ENCODE data around the gene JADE1.

The JADE1 gene

DNA sequence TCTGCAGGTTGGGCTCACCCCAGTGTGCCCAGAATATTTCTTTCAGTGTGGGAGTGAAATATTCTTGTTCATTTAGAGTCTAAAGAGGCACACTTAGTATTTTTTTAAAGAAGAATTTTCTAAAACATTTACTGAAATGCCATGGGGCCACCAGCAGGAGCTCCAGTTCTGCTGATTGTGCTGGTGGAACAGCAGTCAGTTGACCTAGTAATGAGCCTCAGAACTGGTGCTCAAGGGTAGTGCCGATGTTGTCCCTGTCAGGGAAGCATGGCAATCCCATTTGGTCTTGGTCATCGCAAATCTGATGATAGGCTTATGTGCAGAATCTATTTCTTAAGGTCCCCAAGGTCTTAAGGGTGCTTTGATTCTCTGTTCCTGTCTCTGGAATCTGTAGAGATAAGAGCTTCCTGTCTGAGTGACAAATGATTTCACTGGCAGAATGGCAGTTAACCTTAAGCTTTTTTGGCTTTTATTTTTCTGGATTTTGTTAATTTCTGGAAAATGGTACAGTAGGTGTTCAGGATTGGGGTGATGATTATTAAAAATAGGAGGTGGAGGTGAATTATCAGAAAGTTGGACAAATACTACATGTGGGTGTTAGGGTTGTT lies 31.3 kb downstream of the JADE1 start:
- DNase-seq (ENCODE audit: extremely low read depth in 1 of 2, low read depth in 1 of 2) = no peak

DNA sequence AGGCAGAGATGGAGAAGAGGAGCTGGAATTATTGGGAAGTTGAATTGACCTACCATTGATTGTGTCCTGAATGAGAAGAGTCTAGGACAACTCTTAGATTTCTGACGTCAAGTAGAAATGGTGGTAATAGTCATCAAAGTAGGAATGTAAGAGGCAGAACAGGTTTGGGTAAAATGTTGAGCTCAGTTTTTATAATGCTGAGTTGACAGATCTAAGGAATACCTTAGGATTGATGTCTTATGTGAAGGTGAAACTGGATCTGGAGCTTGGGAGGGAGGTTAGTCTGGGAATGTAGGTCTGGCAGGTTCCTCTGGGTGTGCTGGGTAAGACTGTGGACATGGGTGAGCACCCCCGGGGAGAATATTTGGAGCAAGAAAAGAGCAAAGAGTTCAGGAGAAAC lies 31.9 kb downstream of the JADE1 start:
- no peak for DNase-seq (ENCODE audit: extremely low read depth in 1 of 2, low read depth in 1 of 2)

DNA sequence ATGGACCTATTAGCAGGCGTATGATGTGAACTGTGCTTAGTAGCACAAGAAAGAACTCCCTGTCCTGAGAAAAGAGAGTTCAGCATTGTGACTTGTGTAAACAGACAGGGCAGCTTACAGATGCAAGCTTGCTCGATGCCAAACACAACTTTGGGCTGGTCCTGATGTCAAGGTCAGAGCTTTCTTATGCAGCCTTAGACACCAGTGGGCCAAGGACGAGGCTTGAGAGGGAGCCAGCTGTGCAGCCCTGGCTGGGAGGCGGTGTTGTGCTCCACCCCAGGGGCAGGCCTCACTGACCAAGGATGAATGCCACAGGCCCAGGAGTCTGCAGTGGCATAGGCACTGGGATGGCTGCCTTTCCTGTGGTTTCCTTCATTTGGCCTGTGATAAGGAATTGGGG lies 35.4 kb downstream of the JADE1 start:
- DNase-seq (ENCODE audit: extremely low read depth in 1 of 2, low read depth in 1 of 2) = no peak

DNA sequence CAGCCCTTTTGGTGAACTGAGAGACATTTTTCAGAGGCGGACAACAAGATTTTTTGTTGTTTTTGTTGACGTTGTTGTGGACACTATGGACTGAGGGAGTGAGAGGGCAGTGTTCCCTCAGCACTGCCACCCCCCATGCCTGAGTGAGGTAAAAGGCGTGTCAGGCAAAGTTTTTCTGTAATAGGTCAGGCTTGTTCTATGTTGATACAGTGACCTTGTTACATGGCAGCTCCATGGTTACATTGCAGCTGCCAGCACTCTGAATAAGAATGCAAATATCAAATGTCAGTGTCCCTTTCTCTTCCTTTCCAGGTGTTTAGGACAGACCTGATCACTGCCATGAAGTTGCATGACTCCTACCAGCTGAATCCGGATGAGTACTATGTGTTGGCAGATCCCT lies 36.6 kb downstream of the JADE1 start:
- no peak for DNase-seq (ENCODE audit: extremely low read depth in 1 of 2, low read depth in 1 of 2)

DNA sequence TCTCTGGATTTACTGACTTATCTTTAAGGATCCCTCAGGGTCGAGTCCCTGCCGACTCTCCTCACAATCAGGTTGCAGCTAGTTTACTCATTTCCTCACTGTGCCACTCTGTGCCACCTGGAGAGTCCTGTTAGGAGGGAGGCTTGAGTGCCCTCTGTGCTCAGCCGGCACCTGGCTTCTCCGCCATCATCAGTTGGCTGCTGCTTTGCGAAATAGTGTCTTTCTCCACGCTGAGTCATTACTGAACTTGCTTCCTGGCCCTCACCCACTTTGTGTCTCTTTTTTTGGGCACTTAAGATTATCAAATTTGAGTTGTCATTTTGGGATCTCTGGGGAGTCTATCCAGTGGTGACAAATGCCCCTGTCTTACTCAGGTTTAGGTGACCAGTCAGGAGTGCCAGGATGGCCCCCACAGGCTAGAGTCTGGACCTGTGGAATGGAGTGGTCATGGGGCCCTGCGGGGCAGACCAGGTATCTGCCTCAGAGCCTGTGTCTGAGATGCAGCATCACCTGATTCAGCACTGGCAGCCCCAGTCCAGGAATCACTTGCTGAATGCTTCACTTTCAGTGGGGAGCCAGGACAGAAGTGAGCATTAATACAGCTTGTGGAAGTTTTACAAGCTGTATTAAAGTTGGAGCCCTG lies 37.7 kb downstream of the JADE1 start:
- no peak for DNase-seq (ENCODE audit: extremely low read depth in 1 of 2, low read depth in 1 of 2)

DNA sequence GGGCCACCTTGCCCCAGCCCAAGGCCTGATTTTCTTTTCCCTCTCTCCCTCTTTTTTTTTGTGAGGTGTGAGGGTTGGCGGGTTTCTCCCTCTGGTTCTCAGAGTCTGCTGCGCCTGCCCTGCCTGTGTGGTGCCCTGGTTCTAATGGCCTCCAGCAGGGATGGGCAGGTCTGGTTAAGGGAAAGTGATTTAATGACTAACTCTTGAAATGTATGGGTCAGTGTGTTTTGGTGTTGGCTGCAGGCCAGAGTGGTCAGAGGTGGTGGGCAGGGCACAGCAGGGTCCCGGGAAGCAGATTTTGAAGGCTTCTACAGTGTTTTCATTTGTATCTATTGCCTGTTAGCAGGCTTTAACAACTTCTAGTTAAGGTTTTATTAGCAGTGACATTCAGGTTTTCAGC lies 39.0 kb downstream of the JADE1 start:
- no peak for DNase-seq (ENCODE audit: extremely low read depth in 1 of 2, low read depth in 1 of 2)

DNA sequence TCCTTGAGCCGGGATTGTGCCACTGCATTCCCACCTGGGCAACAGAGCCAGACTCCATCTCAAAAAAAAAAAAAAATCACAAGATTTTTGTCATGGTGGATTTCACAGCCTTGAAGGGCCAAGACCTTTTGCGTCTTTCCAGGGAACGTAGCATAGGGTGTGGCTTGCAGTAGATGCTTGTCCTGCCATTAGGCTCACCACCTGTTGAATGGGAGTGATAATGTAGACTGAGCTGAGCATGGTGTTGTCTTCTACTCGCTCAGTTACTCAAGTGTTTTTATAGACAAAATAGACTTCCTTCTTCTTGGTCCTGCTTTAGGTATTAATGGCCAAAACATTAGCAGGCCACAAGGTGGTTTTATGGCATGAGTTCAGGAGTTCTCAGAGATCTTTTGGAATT lies 40.8 kb downstream of the JADE1 start:
- no peak for DNase-seq (ENCODE audit: extremely low read depth in 1 of 2, low read depth in 1 of 2)

DNA sequence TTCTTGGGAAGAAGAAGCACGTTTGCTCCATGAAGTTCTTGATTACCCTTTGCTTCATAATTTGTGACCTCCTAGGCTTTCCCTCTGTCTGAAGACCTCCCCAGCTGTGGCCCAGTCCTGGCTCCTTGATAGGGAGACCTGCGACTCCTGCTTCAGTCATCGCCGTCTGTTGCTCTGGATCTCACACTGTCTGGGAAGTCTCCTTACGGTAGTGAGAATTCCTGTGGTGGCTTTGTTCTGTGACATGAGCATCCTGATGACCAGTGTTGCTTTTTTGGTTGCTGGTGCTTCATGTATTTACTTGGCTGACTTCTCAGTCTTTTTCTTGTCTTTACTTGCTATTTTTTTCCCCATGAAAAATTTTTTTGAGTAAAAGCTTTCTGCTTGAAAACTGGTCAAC lies 44.2 kb downstream of the JADE1 start:
- no peak for DNase-seq (ENCODE audit: extremely low read depth in 1 of 2, low read depth in 1 of 2)

DNA sequence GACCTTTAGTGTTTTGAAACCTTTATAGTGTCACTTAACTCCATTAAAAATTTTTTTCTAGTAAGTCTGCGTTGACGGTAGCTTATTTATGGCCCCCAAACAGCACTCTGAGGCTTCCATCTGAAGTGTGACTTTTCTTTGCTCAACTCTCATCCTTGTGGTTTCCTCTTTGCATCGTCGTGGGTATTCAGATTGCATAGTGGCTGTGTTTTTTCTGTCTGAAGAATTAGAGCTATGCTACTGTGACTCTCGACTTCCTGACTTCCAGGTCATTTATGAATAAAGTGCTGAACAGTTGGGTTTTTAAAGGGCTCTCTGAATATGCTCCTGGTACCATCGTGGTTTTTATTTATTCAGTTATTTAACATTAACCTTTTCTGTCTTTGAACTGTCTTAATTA lies 44.9 kb downstream of the JADE1 start:
- no peak for DNase-seq (ENCODE audit: extremely low read depth in 1 of 2, low read depth in 1 of 2)

DNA sequence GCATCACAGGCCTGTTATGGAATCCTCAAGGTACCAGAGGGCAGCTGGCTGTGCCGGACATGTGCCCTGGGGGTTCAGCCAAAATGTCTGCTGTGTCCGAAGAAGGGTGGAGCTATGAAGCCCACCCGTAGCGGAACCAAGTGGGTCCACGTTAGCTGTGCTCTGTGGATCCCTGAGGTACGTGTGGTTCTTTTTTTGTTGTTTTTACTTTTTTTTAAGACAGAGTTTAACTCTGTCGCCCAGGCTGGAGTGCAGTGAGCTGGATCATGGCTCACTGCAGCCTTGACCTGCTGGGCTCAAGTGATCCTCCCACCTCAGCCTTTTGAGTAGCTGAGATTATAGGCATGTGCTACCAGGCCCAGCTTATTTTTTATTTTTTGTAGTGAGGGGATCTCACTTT lies 46.1 kb downstream of the JADE1 start:
- no peak for DNase-seq (ENCODE audit: extremely low read depth in 1 of 2, low read depth in 1 of 2)

DNA sequence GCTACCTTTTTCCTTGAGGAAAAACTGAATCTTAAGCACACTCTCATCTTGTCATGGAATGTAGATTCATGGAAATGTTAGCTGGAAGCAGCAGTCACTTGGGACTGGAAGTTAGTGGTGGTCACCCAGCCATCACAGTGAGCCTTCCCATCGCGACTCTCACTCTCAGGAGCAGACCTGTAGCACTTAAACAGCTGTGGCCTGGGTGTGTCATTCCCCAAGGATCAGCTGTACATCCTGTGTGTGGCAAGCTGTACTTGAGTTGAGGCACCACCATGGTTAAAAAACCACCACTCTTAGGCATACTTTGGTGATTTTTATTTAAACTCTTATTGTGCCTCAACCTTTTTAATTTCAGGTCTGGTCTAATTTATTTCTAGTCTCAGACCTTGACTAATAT lies 46.7 kb downstream of the JADE1 start:
- no peak for DNase-seq (ENCODE audit: extremely low read depth in 1 of 2, low read depth in 1 of 2)

DNA sequence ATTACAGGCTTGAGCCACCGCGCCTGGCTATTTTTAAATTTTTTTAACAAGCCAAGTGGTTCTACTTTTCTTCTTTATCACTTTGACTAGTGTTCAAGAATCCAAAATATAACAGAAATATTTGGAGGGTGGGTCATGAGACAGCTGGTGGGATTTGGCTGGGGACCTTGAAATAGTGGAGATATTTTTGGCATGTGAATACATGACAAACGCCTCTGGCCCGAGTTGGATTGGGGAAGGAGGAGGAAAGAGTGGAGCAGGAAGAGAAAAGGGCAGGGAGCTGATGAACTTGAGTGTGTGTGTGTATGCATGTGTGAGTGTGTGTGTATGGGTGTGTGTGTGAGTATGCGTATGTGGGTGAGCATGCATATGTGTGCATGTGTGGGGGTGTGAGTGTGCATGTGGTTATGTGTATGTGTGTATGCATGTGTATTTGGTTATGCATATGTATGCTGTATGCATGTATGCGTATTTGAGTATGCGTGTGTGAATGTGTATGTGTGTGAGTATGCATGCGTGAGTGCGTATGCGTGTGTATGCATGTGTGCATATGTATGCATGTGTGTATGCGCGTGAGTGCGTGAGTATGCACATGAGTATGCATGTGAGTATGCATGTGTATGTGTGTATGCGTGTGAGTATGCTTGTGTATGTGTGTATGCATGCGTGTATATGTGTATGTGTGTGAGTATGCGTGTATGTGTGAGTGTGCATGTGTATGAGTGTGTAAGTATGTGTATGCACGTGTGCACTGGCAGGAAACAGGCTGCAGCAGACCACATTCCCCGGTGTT lies 49.6 kb downstream of the JADE1 start:
- no peak for DNase-seq (ENCODE audit: extremely low read depth in 1 of 2, low read depth in 1 of 2)

DNA sequence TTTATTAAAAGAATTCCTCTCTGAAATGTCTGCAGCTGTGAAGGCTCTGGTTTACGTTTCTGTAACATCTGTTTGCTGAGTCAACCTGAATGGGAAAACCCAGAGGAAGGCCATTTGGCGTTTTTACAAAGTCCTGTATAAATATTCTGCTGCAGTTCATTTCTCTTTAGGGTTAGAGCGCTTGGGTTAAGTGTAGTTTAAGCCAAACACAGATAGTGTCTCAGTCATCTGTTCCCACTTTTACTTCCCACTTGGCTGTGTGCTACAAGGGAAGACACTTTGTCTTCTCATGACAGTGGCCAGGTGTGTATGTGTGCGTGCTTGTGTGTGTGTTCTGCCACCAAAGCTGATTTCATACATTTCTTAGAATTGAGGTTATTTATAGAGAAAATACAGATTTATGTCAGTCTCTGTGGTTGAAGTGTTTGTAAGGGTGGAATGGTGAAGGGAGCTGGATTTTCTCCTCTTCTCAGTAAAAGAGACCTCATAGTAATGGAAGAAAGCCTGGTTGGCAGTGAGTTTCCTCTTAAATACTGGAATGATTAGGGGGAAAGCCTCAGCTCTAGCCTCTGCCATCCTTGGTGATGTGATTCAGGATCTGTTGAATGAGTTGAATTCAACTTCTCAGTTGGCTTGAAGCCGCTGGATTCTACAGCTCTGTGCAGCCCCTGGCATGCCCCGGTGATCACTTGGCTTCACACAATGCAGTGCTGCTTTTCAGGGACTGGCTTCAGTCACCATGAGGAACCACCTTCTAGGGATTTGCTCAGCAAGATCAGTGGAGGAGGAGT lies 50.6 kb downstream of the JADE1 start:
- DNase-seq (ENCODE audit: extremely low read depth in 1 of 2, low read depth in 1 of 2) = no peak

DNA sequence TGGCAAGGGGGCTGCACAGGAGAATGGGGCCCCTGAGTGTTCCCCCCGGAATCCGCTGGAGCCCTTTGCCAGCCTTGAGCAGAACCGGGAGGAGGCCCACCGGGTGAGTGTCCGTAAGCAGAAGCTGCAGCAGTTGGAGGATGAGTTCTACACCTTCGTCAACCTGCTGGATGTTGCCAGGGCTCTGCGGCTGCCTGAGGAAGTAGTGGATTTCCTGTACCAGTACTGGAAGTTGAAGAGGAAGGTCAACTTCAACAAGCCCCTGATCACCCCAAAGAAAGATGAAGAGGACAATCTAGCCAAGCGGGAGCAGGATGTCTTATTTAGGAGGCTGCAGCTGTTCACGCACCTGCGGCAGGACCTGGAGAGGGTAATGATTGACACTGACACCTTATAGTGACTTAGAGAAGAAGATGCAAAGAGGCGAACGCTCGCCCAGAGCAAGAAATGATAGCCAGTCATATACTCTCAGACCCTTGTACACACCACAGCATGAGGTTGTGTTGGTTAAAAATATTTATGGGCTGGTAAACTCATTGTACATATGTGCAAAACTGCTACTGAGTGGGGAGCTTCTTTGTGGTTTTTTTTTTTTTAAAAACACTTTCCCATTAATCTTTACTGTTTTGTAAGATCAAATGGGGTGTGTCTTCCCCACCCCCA lies 52.5 kb downstream of the JADE1 start:
- no peak for DNase-seq (ENCODE audit: extremely low read depth in 1 of 2, low read depth in 1 of 2)

DNA sequence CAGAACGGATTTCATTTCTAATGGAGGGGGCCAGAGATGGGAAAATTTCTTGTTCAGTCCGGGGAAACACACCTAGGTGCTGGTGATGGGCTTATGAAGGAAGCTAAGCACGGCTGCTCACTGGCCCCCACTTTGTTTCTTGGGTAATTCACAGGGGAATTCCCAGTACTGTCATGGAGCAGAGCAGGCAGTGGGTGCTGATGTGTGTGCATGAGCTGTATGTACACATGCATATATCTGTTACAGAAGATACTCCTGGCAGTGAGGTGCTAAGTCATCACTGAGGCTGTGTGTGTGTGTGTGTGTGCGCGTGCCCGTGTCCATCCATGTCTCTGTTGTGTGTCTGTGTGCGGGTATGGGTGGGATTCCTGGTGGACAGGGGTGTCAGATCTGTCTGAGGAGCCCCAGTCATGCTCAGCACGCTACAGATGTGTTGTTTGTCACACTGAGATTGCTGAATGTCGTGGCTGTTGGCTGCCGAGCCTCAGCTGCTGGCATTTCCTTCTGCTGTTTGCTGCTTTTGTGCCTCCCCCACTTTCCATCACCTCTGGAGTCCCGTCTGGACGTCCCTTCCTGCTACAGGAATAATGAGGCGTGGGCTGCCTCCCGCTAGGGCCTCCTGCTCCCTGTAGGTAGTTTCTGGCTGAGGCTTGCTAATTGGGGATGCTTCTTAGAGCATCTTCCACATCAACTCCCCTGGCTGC lies 53.3 kb downstream of the JADE1 start:
- DNase-seq (ENCODE audit: extremely low read depth in 1 of 2, low read depth in 1 of 2) = no peak

DNA sequence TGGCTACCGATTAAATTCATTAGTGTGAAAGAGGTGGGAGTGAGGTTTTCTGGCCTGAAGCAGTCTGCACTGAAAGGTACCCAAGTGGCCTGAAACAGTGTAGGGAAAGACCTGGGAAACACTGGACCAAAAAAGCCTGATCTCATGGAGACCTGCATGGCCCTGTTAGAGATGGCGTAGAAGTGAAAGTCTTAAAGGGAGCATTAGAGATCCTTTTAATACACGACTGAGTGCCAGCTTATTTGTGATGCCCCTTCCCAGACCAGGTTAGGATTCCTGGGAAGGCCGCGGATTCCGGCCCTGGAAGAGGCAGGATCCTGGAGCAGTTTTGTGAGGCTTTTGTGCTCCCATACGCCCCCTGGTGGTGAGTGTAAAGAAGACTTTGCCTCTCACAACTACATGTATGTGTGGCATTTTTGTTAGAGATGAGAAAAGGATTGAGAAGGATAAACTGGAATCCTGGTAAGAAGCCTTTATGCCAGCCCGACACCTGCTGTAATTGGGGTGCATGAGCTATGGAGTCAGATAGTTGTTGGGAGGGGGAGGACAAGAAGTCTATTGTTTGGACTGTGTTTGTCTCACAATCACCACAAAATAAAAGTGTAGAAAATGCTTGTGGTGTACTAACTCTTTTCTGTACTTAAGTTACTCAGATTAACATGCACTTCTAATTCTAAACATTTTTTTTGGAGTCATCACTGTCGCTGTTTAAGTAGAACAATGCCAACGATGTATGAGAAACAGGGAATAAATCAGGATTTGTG lies 54.0 kb downstream of the JADE1 start:
- DNase-seq (ENCODE audit: extremely low read depth in 1 of 2, low read depth in 1 of 2) = peak; percentile 22 to 49

DNA sequence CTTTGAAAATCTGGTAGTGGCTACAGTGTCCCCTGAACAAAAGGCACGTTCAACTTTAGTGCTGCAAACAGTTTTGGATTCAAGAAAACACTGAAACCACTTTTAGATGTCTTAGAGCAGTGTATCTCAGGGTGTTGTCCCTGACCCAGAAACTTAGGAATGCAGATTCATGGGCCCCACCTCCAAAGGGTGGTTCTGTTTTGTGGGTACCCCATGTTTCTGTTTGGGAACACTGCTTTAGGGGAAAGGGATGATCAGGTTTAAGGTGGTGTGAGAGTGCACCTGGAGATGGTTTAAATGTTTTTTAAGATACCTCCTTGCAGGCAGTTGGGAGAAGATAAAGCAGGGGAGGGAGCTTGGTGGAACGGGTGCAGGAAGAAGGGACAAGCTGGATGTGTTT lies 55.6 kb downstream of the JADE1 start:
- DNase-seq (ENCODE audit: extremely low read depth in 1 of 2, low read depth in 1 of 2) = no peak

DNA sequence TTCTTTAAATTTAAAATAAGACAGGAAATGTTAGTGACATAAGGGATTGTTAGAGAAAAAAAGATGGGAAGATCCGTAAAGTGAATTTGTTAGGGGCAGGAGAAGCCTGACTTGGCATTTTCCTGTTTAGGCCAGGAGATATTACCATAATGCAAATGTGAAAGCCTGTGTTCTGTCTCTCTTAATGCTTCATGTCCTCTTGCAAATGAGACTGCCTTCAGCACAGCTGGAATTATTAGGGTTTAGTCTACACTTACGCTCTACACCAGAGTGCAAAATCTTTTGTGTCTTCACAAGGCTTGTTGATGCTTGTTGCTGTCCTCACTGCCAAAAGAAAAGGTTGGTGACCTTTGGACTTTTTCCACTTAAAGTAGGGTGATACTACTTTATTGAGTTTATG lies 56.8 kb downstream of the JADE1 start:
- DNase-seq (ENCODE audit: extremely low read depth in 1 of 2, low read depth in 1 of 2) = no peak

DNA sequence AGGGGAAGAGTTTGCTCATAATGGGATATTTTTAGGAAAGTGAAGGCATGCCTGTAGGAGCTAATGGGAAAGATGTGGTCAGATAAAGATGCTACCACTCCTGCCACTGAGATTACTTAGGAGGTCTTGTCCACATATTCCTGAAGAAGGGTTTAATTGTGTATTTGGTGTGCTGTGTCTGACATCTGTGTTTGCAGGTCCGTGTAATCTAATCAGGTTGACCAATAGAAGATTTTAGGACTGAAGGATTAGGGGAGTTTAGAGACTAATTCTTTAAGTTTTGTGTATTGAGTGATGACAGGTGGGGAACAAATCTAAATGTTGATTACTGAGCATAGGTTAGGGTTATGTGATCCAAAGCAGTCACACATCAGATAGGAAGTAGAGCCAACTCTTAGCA lies 57.2 kb downstream of the JADE1 start:
- no peak for DNase-seq (ENCODE audit: extremely low read depth in 1 of 2, low read depth in 1 of 2)

DNA sequence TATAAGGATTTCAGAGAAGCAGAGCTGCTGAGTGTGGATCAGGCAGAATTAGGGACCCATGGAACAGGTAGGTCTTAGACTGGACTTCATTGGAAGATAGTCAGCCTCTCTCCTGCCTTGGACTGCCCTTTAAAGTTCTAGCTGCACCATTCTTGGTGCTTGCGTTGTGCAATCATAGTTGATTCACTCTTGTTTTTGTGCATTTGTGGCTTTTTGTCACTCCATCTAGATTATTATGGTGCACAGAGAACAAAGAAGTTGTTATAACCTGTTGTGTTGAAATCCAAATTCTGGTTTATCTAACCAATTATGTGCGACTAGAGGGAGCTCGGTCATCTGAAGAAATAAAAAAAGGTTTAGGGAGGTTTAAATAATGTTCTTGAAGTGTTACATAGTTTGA lies 59.3 kb downstream of the JADE1 start:
- DNase-seq (ENCODE audit: extremely low read depth in 1 of 2, low read depth in 1 of 2) = no peak
